ENCODE results near the gene TYRO3. TPM values are rescaled to one million over a fixed set of nuclear protein-coding genes. Genes with fewer than 3 reads are reported as not detected.

Gene TYRO3
- total RNA-seq, 1 donor from 2014 or later = 11.5 TPM

- Histone ChIP-seq H3K4me1 (ENCODE audit: control insufficient read depth in 3 of 3, insufficient read depth in 3 of 3, low read length in 3 of 3) (peaks cover 3 to 14% (median 6%) of the 10 kb centered on the region in 3 donors), H3K36me3 (ENCODE audit: control insufficient read depth in 3 of 3, insufficient read depth in 3 of 3, low read length in 3 of 3) (no peaks in the 10 kb centered on the region), H3K4me3 (ENCODE audit: low read length in 3 of 3) (peak overlapping the region; percentile 86 to 88 (median 87)), H3K9ac (ENCODE audit: low read depth in 1 of 3, low read length in 3 of 3) (peak overlapping the region; percentile 74 to 86 (median 76)), H3K9me3 (ENCODE audit: control insufficient read depth in 3 of 3, low read length in 3 of 3) (no peaks in the 10 kb centered on the region), H3K27me3 (ENCODE audit: control insufficient read depth in 3 of 3, insufficient read depth in 3 of 3, low read length in 3 of 3) (no peaks in the 10 kb centered on the region), H3K27ac (ENCODE audit: low read depth, low read length) (peak overlapping the region; percentile 90)
Observed at GRCh38 chr15:41621200-41622193, 62.5 kb downstream of the TYRO3 start.

GRCh38 chr15:41622901-41623300 lies 63.9 kb downstream of the TYRO3 start:
- Histone ChIP-seq H3K9me3 (ENCODE audit: control insufficient read depth in 3 of 3, low read length in 3 of 3) (no peaks in the 10 kb centered on the region), H3K36me3 (ENCODE audit: control insufficient read depth in 3 of 3, insufficient read depth in 3 of 3, low read length in 3 of 3) (no peaks in the 10 kb centered on the region), H3K4me3 (ENCODE audit: low read length in 3 of 3) (no peak overlapping the region), H3K27ac (ENCODE audit: low read depth, low read length) (no peak overlapping the region), H3K9ac (ENCODE audit: low read depth in 1 of 3, low read length in 3 of 3) (no peak overlapping the region), H3K4me1 (ENCODE audit: control insufficient read depth in 3 of 3, insufficient read depth in 3 of 3, low read length in 3 of 3) (peaks cover 3 to 14% (median 6%) of the 10 kb centered on the region in 3 donors), H3K27me3 (ENCODE audit: control insufficient read depth in 3 of 3, insufficient read depth in 3 of 3, low read length in 3 of 3) (no peaks in the 10 kb centered on the region)

- Histone ChIP-seq H3K9ac (ENCODE audit: low read depth in 1 of 3, low read length in 3 of 3) (no peak overlapping the region), H3K4me1 (ENCODE audit: control insufficient read depth in 3 of 3, insufficient read depth in 3 of 3, low read length in 3 of 3) (peaks cover 0 to under 1% (median 0%) of the 10 kb centered on the region in 3 donors), H3K27me3 (ENCODE audit: control insufficient read depth in 3 of 3, insufficient read depth in 3 of 3, low read length in 3 of 3) (no peaks in the 10 kb centered on the region), H3K27ac (ENCODE audit: low read depth, low read length) (no peak overlapping the region), H3K36me3 (ENCODE audit: control insufficient read depth in 3 of 3, insufficient read depth in 3 of 3, low read length in 3 of 3) (no peaks in the 10 kb centered on the region), H3K9me3 (ENCODE audit: control insufficient read depth in 3 of 3, low read length in 3 of 3) (no peaks in the 10 kb centered on the region), H3K4me3 (ENCODE audit: low read length in 3 of 3) (no peak overlapping the region)
Observed at GRCh38 chr15:41627203-41627602, 68.2 kb downstream of the TYRO3 start.

GRCh38 chr15:41629463-41629862 lies 70.5 kb downstream of the TYRO3 start:
- peaks cover 0 to 2% (median 1%) of the 10 kb centered on the region in 3 donors for H3K4me1 ChIP-seq (ENCODE audit: control insufficient read depth in 3 of 3, insufficient read depth in 3 of 3, low read length in 3 of 3)
- no peak overlapping the region for H3K27ac ChIP-seq (ENCODE audit: low read depth, low read length)
- no peak overlapping the region for H3K9ac ChIP-seq (ENCODE audit: low read depth in 1 of 3, low read length in 3 of 3)
- no peaks in the 10 kb centered on the region for H3K9me3 ChIP-seq (ENCODE audit: control insufficient read depth in 3 of 3, low read length in 3 of 3)
- no peaks in the 10 kb centered on the region for H3K27me3 ChIP-seq (ENCODE audit: control insufficient read depth in 3 of 3, insufficient read depth in 3 of 3, low read length in 3 of 3)
- H3K36me3 ChIP-seq (ENCODE audit: control insufficient read depth in 3 of 3, insufficient read depth in 3 of 3, low read length in 3 of 3) = no peaks in the 10 kb centered on the region
- H3K4me3 ChIP-seq (ENCODE audit: low read length in 3 of 3) = no peak overlapping the region

- H3K27me3 ChIP-seq (ENCODE audit: control insufficient read depth in 3 of 3, insufficient read depth in 3 of 3, low read length in 3 of 3) = no peaks in the 10 kb centered on the region
- no peaks in the 10 kb centered on the region for H3K36me3 ChIP-seq (ENCODE audit: control insufficient read depth in 3 of 3, insufficient read depth in 3 of 3, low read length in 3 of 3)
- H3K27ac ChIP-seq (ENCODE audit: low read depth, low read length) = no peak overlapping the region
- no peaks in the 10 kb centered on the region for H3K9me3 ChIP-seq (ENCODE audit: control insufficient read depth in 3 of 3, low read length in 3 of 3)
- H3K4me1 ChIP-seq (ENCODE audit: control insufficient read depth in 3 of 3, insufficient read depth in 3 of 3, low read length in 3 of 3) = peaks cover 0 to 3% (median 2%) of the 10 kb centered on the region in 3 donors
- no peak overlapping the region for H3K4me3 ChIP-seq (ENCODE audit: low read length in 3 of 3)
- H3K9ac ChIP-seq (ENCODE audit: low read depth in 1 of 3, low read length in 3 of 3) = no peak overlapping the region
Observed at GRCh38 chr15:41629883-41630282, 70.9 kb downstream of the TYRO3 start.

GRCh38 chr15:41630616-41631217 lies 71.7 kb downstream of the TYRO3 start:
- Histone ChIP-seq H3K27ac (ENCODE audit: low read depth, low read length) (no peak overlapping the region), H3K4me3 (ENCODE audit: low read length in 3 of 3) (no peak overlapping the region), H3K36me3 (ENCODE audit: control insufficient read depth in 3 of 3, insufficient read depth in 3 of 3, low read length in 3 of 3) (no peaks in the 10 kb centered on the region), H3K9ac (ENCODE audit: low read depth in 1 of 3, low read length in 3 of 3) (no peak overlapping the region), H3K4me1 (ENCODE audit: control insufficient read depth in 3 of 3, insufficient read depth in 3 of 3, low read length in 3 of 3) (peaks cover 0 to 3% (median 2%) of the 10 kb centered on the region in 3 donors), H3K9me3 (ENCODE audit: control insufficient read depth in 3 of 3, low read length in 3 of 3) (no peaks in the 10 kb centered on the region), H3K27me3 (ENCODE audit: control insufficient read depth in 3 of 3, insufficient read depth in 3 of 3, low read length in 3 of 3) (no peaks in the 10 kb centered on the region)

- no peaks in the 10 kb centered on the region for H3K36me3 ChIP-seq (ENCODE audit: control insufficient read depth in 3 of 3, insufficient read depth in 3 of 3, low read length in 3 of 3)
- no peaks in the 10 kb centered on the region for H3K9me3 ChIP-seq (ENCODE audit: control insufficient read depth in 3 of 3, low read length in 3 of 3)
- peaks cover 0 to 3% (median 2%) of the 10 kb centered on the region in 3 donors for H3K4me1 ChIP-seq (ENCODE audit: control insufficient read depth in 3 of 3, insufficient read depth in 3 of 3, low read length in 3 of 3)
- no peak overlapping the region for H3K9ac ChIP-seq (ENCODE audit: low read depth in 1 of 3, low read length in 3 of 3)
- H3K27ac ChIP-seq (ENCODE audit: low read depth, low read length) = no peak overlapping the region
- no peak overlapping the region for H3K4me3 ChIP-seq (ENCODE audit: low read length in 3 of 3)
- no peaks in the 10 kb centered on the region for H3K27me3 ChIP-seq (ENCODE audit: control insufficient read depth in 3 of 3, insufficient read depth in 3 of 3, low read length in 3 of 3)
Observed at GRCh38 chr15:41631880-41632470, 73.0 kb downstream of the TYRO3 start.

Other genes with a start within 250 kb of the TYRO3 start
- 3.7 TPM for gene OIP5, start 226.6 kb upstream of the TYRO3 start, total RNA-seq
- 25.1 TPM for gene NUSAP1, start 226.3 kb upstream of the TYRO3 start, total RNA-seq
- 29.2 TPM for gene NDUFAF1, start 156.7 kb upstream of the TYRO3 start, total RNA-seq
- gene RTF1, start 142.1 kb upstream of the TYRO3 start, total RNA-seq = 31.3 TPM
- gene ITPKA, start 65.3 kb upstream of the TYRO3 start, total RNA-seq = not detected
- 4.2 TPM for gene LTK, start 45.4 kb upstream of the TYRO3 start, total RNA-seq
- gene RPAP1, start 15.0 kb upstream of the TYRO3 start, total RNA-seq = 6.8 TPM
- gene MGA, start 101.2 kb downstream of the TYRO3 start, total RNA-seq = 77.2 TPM
- 10.4 TPM for gene MAPKBP1, start 215.3 kb downstream of the TYRO3 start, total RNA-seq